ENCODE measurements around the gene KRTAP10-4.
"Not testable (repeated sequence)": the region's sequence is repeated elsewhere in the genome, so short reads cannot be mapped to it uniquely, and the experiment has no call there.

KRTAP10-4 gene

GRCh38 chr21:44549525-44550211 lies 23.9 kb upstream of the KRTAP10-4 start:
- TF ChIP-seq ZFX (IDR thresholded peaks at IDR 0.05) (no peak), CTCF (conservative IDR thresholded peaks at IDR 0.05) (no peak)
- no peak overlapping the region for H3K27ac ChIP-seq

GRCh38 chr21:44550285-44550684 lies 23.2 kb upstream of the KRTAP10-4 start:
- not testable (repeated sequence) for H3K27ac ChIP-seq

GRCh38 chr21:44550807-44551206 lies 22.7 kb upstream of the KRTAP10-4 start:
- TF ChIP-seq ZFX (IDR thresholded peaks at IDR 0.05) (no peak), CTCF (conservative IDR thresholded peaks at IDR 0.05) (no peak)
- H3K27ac ChIP-seq: no peak overlapping the region

GRCh38 chr21:44551340-44551961 lies 22.1 kb upstream of the KRTAP10-4 start, which contains the start of gene KRTAP10-2:
TSS of gene KRTAP10-2 (minus strand) at chr21:44551505. CDS start at chr21:44551458, 47 bp downstream.
- H3K27ac ChIP-seq: no peak within 1 kb of the TSS

GRCh38 chr21:44552136-44552535 lies 21.4 kb upstream of the KRTAP10-4 start:
- no peak overlapping the region for H3K27ac ChIP-seq
- no peak for TF ChIP-seq CTCF (conservative IDR thresholded peaks at IDR 0.05)

More at GRCh38 chr21:44551340-44551961, 22.1 kb upstream of the KRTAP10-4 start, which contains the start of gene KRTAP10-2:
- TF ChIP-seq CTCF (conservative IDR thresholded peaks at IDR 0.05): no peak
- no peak for TF ChIP-seq ZFX (IDR thresholded peaks at IDR 0.05)

- H3K27ac ChIP-seq: no peak overlapping the region
- TF ChIP-seq ZFX (IDR thresholded peaks at IDR 0.05): no peak
- no peak for TF ChIP-seq CTCF (conservative IDR thresholded peaks at IDR 0.05)
Measured at GRCh38 chr21:44552681-44553080, 20.8 kb upstream of the KRTAP10-4 start.

- H3K27ac ChIP-seq: no peak overlapping the region
- TF ChIP-seq CTCF (conservative IDR thresholded peaks at IDR 0.05): no peak
- no peak for TF ChIP-seq ZFX (IDR thresholded peaks at IDR 0.05)
Measured at GRCh38 chr21:44555200-44555875, 18.2 kb upstream of the KRTAP10-4 start.
